D341Med (cell line): Measurements from ENCODE around the gene TARS3.
A peak's percentile ranks its signal among the peaks of the same experiment; 100 is the strongest.
"Not testable (repeated sequence)": the region's sequence is repeated elsewhere in the genome, so short reads cannot be mapped to it uniquely, and the experiment has no call there.

Experiments used
- DNase-seq: peaks from one replicate; pipeline ENCODE4 v3.0.0; 2012; ENCODE audit warnings: low spot score

TARS3 gene

DNA sequence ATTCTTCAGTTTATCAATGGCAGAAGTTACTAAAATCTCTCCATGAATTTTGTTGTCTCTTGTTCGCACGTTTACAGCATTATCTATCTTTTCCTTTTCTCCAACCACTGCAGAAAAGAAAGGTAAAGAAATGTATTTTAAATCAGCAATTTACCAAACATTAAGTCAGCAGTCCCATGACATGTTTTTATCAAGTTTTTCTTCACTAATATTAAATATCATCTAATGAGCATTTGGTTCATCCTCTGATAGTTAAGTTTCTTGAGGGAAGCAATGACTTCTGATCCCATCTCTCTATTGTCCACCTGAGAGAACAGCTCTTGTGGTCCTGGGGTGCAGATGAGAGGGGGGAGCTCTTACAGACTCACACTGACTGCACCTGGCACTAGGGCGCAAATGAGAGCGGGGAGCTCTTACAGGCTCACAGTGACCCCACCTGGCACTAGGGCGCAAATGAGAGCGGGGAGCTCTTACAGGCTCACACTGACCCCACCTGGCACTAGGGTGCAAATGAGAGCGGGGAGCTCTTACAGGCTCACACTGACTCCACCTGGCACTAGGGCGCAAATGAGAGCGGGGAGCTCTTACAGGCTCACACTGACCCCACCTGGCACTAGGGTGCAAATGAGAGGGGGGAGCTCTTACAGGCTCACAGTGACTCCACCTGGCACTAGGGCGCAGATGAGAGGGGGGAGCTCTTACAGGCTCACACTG is 69.5 kb downstream of the TARS3 start:
- not testable (repeated sequence) for DNase-seq

DNA sequence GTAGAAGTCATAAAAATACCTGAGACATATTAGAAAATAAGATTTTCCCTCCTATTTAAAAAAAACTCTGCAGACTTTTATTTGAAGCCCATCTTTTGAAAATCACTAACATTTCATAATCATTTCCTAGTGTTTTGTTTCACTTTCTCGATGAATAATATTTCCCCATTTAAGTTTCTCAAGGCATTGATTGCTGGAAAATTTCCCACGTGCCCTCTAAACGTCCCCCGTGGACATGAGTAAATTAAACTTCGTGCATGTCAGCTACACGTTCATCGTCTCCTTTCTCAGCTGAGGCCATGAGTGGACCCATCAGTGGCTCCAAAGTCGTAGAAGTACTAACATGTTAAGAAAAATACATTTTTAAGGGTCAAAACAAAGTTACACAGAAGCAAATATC is 70.1 kb downstream of the TARS3 start:
- no peak for DNase-seq

DNA sequence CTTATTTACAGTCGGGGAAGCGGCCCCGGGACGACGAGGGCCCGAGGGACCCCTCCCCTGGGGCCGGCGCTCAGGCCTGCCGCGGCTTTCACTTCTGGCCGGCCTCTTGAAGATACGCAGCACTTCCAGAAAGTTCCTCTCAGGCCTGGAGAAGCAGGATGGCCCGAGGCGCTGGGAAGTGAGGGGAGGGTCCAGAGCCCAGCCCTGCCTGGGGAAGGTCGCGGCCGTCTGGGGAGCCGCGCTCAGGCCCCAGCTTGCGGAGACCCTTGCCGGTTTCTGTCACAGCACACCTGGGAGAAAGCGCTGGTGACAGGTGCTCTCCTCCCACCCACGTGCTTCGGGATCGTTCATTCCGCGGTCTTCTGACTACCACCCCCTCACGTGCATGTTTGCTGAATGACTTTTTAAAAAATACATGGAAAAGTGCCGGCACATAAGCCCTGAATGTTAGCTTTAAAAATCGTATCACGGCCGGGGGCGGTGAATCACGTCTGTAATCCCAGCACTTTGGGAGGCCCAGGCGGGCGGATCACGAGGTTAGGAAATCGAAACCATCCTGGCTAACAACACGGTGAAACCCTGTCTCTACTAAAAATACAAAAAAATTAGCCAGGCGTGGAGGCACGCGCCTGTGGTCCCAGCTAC is 71.4 kb downstream of the TARS3 start:
- no peak for DNase-seq

DNA sequence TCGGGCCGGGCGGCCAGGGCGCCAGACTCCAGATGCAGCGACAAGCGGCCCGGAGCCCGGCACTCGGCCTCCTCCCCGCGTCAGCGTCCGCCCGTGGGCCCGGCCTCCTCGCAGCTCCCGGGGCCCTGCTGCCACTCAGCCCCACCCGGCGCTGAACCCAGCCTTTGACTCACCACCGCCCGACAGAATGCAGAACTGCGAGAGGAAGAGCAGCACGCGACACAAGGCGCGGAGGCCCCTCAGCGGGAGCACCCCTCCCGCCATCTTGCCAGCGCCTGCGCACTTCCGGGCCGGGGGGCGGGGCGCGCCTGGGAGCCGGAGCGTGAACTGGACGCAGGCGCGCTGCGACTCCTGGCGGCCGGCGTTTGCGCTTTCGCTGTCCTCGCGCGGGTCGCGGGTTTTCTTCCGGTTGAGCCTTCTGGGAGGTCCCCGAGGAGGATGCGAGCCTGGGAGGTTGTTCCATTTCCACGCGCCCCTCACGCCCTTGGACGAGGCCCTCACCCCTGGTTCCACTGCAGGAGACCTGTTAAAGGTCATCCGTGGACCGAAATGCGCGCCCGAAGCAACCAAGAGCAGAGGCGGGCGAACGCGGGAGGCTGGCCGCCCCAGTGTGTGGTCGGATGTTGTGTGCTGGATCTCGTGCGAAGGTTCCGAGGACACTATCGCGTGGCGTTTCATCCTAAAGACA is 72.0 kb downstream of the TARS3 start, which contains the start of gene TM2D3:
TM2D3 (minus strand) TSS at position 284 of the 688 bp plus-strand sequence; CDS start at position 264, 20 bp downstream.
- peak; percentile 99 for DNase-seq

DNA sequence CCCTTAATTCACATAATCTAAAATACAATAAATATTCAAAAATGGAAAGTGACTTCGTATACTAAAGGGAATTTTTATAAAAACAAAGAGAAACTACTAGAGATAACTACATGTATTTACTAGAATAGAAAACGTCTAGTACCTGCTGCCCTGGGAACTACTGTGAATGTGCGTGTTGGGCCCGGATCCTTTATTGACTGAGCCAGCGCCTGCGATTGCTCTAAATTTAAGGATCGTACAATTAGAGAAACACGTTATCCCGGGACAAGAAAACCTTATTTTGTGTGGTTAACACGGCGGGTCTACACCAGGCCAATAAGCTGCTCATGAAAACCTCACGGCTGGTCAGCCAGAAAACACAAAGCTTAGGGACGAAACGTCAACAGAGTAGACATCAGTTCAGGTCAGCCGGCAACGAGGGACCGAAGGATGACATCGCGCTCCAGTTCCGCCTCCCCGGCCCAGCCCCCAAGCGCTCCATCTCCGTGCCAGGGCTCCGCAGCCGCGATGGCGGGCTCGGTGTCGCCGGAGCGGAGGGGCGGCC is 72.6 kb downstream of the TARS3 start:
- DNase-seq: peak; percentile 42

DNA sequence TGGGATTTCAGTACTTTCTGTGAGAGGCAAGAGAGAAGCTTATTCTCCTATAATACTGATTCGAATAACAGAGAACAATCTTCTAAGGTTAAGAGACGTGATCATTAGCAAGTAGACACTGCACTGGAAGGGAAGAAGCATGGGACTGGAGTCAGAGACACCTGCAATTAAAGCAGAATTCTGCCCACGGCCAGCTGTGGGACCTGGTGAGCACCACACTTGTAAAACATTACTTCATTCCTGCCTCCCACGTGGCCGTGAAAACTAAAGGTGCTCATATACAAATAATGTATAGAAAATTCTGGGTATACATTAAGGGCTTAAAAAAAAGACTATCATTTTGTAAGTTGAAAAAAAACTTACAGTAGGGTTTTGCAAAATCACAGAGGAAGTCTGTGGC is 74.1 kb downstream of the TARS3 start:
- DNase-seq: no peak

DNA sequence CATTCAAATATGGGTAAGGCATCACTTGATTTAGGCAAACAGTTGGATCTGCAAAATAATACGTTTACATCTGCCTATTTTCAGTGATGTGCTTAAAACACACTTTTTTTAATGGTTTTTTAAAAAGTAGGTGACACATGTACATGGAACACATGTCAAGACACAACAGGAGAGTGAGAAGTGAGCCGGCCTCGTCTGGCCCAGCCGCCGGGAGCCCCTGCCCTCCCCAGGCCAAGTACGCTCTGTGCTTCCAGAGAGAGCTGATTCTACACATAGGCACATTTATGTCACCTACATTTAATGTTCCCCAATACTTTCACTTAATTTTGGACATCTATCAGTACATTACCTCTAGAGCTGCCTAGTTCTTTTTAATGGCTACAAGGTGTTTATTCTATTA is 75.9 kb downstream of the TARS3 start:
- DNase-seq: no peak

DNA sequence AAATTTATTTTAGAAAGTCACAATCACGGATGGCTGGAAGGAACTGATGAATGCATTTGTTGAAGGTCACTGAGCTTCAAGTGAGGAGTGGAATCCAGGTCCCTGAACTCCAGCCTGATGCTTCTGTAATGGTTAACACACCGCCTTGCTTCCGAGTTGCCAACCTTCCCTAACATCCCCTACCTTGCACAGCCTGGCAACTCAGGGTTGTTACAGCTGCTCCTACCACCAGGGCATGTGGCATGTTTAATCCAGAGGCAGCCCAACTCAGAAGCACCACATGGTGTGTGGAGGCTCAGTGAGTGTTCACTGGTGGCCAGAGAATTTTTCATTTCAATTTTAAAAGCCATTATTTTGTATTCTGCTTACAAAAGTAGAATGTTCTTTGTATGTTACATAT is 77.0 kb downstream of the TARS3 start:
- DNase-seq: peak; percentile 61

DNA sequence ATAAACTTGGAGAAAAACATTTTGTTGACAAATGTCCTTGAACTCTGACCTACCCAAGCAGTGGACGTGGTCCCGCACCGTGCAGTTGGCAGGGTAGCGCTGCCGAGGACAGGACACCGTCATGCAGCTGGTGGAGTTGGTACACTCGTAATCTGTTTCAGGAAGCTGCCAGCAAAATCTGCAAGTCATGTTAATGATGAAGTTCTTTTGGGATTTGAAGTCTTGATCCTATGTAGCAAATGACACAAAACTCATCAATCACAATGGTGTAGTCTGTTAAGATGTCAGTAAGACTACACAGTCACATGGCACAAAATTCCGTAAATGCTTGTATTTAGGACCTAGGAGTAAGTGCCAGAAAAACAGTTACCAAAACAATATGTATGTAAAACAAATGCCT is 77.6 kb downstream of the TARS3 start:
- no peak for DNase-seq

DNA sequence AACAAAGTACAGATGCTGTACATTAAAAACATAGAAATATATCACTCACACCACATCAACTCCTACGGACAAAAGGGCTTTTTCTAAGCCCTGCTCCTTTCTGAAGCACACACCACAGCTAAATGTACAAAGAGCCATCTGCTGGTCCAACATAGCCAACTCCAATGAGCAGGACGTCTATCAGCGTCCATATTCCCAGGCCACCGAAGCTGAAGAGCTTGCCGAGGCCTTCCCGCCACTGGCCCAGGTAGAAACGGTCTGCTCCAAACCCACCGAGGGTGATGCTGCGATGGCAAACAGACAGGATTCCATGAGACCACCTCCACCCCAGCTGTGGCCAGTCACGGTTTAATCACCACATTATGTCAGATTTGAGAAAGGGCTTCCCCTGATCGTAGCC is 81.9 kb downstream of the TARS3 start:
- DNase-seq: no peak

DNA sequence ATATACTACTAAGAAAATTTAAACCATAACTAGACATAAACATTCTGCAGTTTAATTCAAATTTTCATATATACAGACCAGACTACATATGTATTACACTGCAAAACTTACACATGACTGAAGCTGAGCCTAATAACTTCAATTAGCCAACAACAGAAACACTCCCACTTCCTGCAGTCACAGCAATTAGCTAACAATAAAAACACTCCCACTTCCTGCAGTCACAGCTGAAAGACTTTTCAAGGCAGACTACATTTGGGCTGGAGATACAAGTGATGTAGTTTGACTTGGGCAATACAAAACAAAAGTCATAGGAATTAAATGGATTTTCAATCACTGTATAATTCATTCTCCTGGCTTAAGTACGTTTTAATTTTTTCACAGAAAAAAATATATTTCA is 82.4 kb downstream of the TARS3 start:
- no peak for DNase-seq

DNA sequence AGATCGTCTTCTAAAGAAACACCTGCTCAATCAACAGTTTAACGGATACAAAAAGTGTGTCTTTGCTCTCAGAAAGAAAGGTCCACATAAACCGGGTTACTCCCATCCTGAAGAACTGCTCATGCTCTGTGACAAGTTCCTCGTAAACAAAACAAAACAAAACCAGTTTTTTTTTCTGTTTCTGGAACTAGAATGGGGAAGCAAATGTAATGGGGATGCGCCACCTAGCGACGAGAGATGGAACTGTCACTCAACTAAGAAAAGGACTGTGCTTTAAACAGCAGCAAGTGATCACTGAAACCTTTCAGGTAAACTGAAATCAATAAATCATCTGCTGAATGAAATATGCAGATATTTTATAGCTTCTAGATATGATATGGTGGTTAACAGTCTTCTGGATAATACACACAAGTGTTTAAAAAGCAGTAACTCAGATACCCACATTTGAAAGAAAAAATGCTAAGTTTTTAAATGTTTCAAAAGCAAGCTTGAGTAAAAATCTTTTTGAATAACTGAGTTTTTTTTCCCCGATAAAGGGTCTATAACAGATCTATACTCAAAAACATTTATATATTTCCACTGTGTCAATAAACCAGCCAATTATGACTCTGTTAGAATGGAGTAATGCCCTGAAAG is 83.0 kb downstream of the TARS3 start:
- peak; percentile 56 for DNase-seq

DNA sequence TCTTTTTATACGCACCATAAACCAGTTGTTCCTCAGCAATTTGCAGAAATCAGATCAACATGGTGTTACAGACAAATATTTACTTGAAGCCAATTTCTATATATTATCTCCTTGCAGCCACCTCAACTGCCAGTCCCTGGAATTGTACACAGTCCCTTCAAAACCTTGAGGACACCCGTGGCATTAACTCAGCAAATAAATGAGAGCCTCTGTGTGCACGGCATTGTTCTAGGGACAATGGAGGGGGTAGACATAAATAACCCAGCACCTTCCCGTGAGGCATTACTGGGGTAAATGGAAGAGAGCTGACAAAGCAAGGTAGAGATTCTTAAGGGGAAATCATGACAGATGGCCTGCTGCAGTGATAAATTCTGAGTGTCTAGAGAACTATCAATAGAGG is 84.6 kb downstream of the TARS3 start:
- DNase-seq: no peak

DNA sequence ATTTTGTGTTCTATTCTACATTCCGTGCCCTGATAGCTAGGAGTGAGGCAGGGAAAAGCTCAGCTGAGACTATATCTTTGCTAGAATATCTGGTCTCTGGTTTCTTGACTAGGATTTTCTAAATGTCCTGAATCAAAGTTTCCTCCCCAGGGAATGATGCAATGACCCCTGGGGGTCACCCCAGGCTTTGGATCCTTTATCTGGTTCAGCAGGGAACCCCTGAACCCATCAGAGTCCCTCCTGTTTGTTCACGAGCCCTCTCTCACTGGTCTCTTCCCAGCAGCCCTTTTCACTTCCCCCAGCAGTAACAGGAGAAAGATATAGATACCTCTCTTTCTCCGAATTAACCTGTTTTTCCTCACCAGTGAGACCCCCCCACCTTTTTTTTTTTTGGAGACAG is 86.4 kb downstream of the TARS3 start:
- no peak for DNase-seq

DNA sequence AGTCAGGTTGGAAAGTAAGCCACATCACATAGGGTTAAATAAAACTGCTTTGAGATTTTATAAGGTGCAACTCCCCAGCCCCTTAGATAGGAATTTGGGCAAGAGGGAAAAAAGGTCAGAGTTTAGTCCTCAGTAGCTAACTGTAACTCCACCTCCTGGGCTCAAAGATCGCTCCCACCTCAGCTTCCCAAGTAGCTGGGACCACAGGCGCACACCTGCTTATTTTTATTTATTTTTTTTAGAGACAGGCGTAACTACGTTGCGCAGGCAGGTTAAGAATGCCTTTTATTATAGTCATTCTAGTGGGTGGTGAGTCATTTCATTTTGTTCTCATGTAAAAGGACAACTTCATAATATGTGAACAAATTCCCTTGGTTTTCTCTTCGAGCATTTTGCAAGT is 86.8 kb downstream of the TARS3 start:
- DNase-seq: no peak

DNA sequence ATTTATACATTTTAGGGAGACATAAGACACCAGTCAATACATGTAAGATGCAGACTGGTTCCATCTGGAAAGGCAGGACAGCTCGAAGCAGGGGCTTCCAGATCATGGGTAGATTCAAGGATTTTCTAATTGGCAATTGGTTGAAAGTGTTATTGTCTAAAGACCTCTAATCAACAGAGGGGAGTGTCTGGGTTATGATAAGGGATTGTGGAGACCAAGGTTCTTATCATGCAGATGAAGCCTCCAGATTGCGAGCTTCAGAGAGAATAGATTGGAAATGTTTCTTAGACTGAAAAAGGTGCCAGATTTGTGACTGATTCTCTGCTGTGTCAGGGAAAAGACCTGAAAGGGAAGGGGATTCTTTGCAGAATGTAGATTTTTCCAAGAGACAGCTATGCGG is 87.2 kb downstream of the TARS3 start:
- no peak for DNase-seq

DNA sequence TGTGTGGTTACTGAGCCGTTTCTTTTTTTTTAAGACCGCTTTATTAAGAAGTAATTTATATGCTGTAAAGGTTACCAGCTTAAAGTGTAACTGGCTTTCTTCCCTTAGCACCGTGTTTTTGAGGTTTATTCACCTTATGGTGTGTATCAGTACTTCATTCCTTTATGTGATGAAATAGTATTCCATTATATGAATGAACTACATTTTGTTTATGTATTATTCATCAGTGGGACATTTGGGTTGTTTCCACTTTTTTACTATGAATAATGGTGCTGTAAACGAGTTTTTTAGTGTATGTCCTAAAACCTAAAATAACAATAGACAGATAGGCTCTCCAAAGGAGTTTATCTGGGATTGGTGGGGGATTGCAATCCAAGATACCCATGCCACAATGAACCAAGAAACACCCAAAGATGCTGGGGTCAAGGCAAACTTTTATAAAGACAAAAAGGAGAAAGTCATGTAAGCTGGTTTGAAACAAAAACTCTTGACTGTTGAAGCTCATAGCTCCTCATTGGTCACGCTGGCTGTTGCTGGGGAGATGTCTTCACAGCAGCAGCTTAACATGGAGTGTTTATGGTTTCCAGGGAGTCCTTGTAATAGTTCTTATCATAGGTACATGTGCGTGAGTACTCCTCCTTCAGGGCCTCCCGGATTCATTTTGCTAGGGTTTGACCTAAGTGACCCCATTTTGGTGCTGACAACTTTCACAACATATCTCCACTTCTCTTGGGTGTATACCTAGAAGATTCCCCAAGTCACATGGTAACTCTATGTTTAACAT is 88.1 kb downstream of the TARS3 start:
- no peak for DNase-seq

DNA sequence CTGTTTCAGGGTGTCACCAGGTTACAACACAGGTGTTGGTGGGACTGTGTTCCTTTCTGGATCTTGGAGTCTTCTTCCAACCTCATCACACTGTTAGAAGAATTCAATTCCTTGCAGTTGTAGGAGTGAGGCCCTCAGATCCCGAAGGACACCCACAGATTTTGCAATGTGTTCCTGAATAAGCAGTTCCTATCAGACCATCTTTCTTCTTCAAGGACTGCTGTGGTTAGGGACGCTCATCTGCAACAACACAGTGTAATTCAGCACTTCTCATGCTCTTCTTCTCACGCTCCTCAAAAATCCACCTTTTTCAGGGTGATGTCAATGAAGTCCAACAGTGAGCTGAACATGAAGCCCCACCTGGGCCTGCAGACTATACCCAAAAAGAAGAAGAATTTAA is 90.9 kb downstream of the TARS3 start:
- no peak for DNase-seq

DNA sequence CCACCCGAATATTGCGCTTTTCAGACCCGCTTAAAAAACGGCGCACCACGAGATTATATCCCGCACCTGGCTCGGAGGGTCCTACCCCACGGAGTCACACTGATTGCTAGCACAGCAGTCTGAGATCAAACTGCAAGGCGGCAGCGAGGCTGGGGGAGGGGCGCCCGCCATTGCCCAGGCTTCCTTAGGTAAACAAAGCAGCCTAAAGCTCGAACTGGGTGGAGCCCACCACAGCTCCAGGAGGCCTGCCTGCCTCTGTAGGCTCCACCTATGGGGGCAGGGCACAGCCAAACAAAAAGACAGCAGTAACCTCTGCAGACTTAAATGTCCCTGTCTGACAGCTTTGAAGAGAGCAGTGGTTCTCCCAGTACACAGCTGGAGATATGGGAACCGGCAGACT is 97.5 kb downstream of the TARS3 start:
- DNase-seq: not testable (repeated sequence)

DNA sequence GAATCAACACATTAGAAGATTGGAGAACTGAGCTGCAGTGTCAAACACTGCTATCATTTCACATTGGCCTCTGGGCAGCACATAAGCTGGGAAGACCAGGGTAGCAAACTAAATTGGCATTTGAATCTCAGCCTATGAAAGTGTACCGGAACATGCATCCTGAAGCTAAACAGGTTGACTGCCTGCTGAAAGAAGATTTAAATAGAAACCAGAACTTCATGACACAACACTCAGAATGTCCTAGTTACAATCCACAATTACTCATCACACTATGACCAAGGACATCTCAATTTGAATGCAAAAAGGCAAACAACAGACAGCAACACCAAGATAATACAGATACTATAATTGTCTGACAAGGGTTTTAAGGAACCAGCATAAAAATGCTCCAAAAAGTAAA is 98.3 kb downstream of the TARS3 start:
- DNase-seq: no peak

DNA sequence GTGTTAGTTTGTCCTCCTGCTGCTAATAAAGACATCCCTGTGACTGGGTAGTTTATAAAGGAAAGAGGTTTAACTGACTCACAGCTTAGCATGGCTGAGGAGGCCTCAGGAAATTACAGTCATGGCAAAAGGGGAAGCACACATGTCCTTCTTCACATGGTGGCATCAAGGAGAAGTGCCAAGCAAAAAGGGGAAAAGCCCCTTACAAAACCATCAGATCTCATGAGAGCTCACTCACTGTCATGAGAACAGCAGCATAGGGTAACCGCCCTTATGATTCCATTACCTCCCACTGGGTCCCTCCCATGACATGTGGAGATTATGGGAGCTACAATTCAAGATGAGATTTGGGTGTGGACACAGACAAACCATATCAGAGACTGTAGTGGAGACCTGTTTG is 99.1 kb downstream of the TARS3 start:
- no peak for DNase-seq
